Calu3 (cell line): Measurements from ENCODE around the gene GUCY2C. TPM values are rescaled to one million over a fixed set of nuclear protein-coding genes. Genes with fewer than 3 reads are reported as not detected.

Experiments
- BruUV-seq: library from RNA; stranded (reverse); fragments of 400-500 nt; replicated peaks from 2 replicates; lab custom pipeline; 2021; lab: Mats Ljungman, UMichigan
- CTCF ChIA-PET: fragments of 300-600 bp; sonication (Branson Sonifier 250); formaldehyde crosslinking; loops from one replicate; lab custom pipeline; 2022; ENCODE audit warnings: antibody characterized with exemption; lab: Charles Lee
- DNase-seq: peaks from one replicate; pipeline ENCODE4 v3.0.0; 2022
- H3K27ac Mint-ChIP-seq: one replicate; pipeline ENCODE4 v1.8.0; 2022; ENCODE audit warnings: mixed read lengths; ENCODE audit not compliant: unreplicated experiment
- H3K27me3 Mint-ChIP-seq: one replicate; pipeline ENCODE4 v1.8.0; 2022; ENCODE audit warnings: mixed read lengths; ENCODE audit not compliant: unreplicated experiment
- H3K36me3 Mint-ChIP-seq: one replicate; pipeline ENCODE4 v1.8.0; 2022; ENCODE audit warnings: mild to moderate bottlenecking, moderate library complexity, mixed read lengths; ENCODE audit not compliant: insufficient read depth, unreplicated experiment
- H3K4me1 Mint-ChIP-seq: one replicate; pipeline ENCODE4 v1.8.0; 2022; ENCODE audit warnings: mild to moderate bottlenecking, low read depth, mixed read lengths; ENCODE audit not compliant: unreplicated experiment
- H3K4me3 Mint-ChIP-seq: one replicate; pipeline ENCODE4 v1.8.0; 2022; ENCODE audit warnings: mild to moderate bottlenecking, low read depth, moderate library complexity, mixed read lengths; ENCODE audit not compliant: unreplicated experiment
- H3K9me3 Mint-ChIP-seq: one replicate; pipeline ENCODE4 v1.8.0; 2022; ENCODE audit warnings: low read depth, mixed read lengths; ENCODE audit not compliant: unreplicated experiment
- CTCF ChIP-seq: fragments of 200-600 bp; IDR thresholded peaks from one replicate; pipeline ENCODE4 v1.8.0; 2022; ENCODE audit warnings: antibody characterized with exemption; ENCODE audit not compliant: unreplicated experiment
- intact Hi-C: fragments of 100-400 bp; cut with micrococcal nuclease; formaldehyde crosslinking; loops from one replicate; pipeline ENCODE4 v1.10.0; 2022; ENCODE audit not compliant: unreplicated experiment
- total RNA-seq: library from RNA; stranded (reverse); gene quantifications from 2 replicates; pipeline ENCODE4 v1.2.3, GENCODE V29; 2022

GUCY2C gene
- total RNA-seq, 1 experiment from 2014 or later, result not detected

- Mint-ChIP-seq H3K4me1 (no peaks in the 10 kb centered on the region), H3K9me3 (no peaks in the 10 kb centered on the region), H3K36me3 (no peaks in the 10 kb centered on the region), H3K27me3 (no peaks in the 10 kb centered on the region), H3K4me3 (no peak overlapping the region), H3K27ac (no peak overlapping the region)
- CTCF ChIA-PET, result no interaction called here
- BruUV-seq, result no TSS peak
- TF ChIP-seq CTCF, result no peak
- intact Hi-C loops, result no loop called here
- DNase-seq, result no peak
These were observed 107.8 kb downstream of the GUCY2C start for GRCh38 chr12:14588571-14588970.

GRCh38 chr12:14578646-14579045 is 117.8 kb downstream of the GUCY2C start:
- Mint-ChIP-seq H3K27me3 (no peaks in the 10 kb centered on the region), H3K36me3 (no peaks in the 10 kb centered on the region), H3K9me3 (no peaks in the 10 kb centered on the region), H3K27ac (no peak overlapping the region), H3K4me3 (no peak overlapping the region), H3K4me1 (peaks cover 8% of the 10 kb centered on the region)
- CTCF ChIA-PET, result no interaction called here
- intact Hi-C loops, result no loop called here
- BruUV-seq, result no TSS peak
- no peak for TF ChIP-seq CTCF
- no peak for DNase-seq

- CTCF ChIA-PET, result no interaction called here
- Mint-ChIP-seq H3K27ac (no peak overlapping the region), H3K27me3 (no peaks in the 10 kb centered on the region), H3K36me3 (no peaks in the 10 kb centered on the region), H3K4me1 (peaks cover 8% of the 10 kb centered on the region), H3K9me3 (no peaks in the 10 kb centered on the region), H3K4me3 (no peak overlapping the region)
- intact Hi-C loops, result no loop called here
- BruUV-seq, result no TSS peak
- TF ChIP-seq CTCF, result no peak
- DNase-seq, result no peak
These were observed 119.1 kb downstream of the GUCY2C start for GRCh38 chr12:14577344-14577743.

GRCh38 chr12:14576896-14577295 is 119.5 kb downstream of the GUCY2C start:
- peaks cover 8% of the 10 kb centered on the region for H3K4me1 Mint-ChIP-seq
- H3K9me3 Mint-ChIP-seq, result no peaks in the 10 kb centered on the region
- no peak for TF ChIP-seq CTCF
- H3K27ac Mint-ChIP-seq, result no peak overlapping the region
- no TSS peak for BruUV-seq
- no peak overlapping the region for H3K4me3 Mint-ChIP-seq
- no peaks in the 10 kb centered on the region for H3K27me3 Mint-ChIP-seq
- CTCF ChIA-PET, result no interaction called here
- intact Hi-C loops, result no loop called here
- H3K36me3 Mint-ChIP-seq, result no peaks in the 10 kb centered on the region
- DNase-seq, result no peak
